DND-41 (cell line): ENCODE measurements around the gene OGFR.
"Not testable (repeated sequence)": the region's sequence is repeated elsewhere in the genome, so short reads cannot be mapped to it uniquely, and the experiment has no call there.

Source experiments
- ATAC-seq: fragments of 200-7000 bp; cut with Tn5 transposase; 3 replicates; pipeline ENCODE4 v1.9.1; 2021; ENCODE audit warnings: low read depth; ENCODE audit not compliant: insufficient read depth
- DNase-seq: peaks from one replicate; pipeline ENCODE4 v3.0.0-alpha.2; 2020
- H2AFZ ChIP-seq: 2 replicates; pipeline ENCODE4 v1.6.0; 2012; ENCODE audit warnings: low read depth, low read length
- H3K27ac ChIP-seq: 2 replicates; pipeline ENCODE4 v1.5.1; 2012; ENCODE audit warnings: low read length, inconsistent platforms
- H3K27me3 ChIP-seq: fragments of 200-600 bp; sonication (generic); 2 replicates; pipeline ENCODE4 v1.6.0; 2012; ENCODE audit warnings: low read length, mild to moderate bottlenecking, inconsistent platforms; ENCODE audit not compliant: insufficient read depth, poor library complexity
- H3K36me3 ChIP-seq: 2 replicates; pipeline ENCODE4 v1.5.1; 2012; ENCODE audit warnings: low read length, inconsistent platforms; ENCODE audit not compliant: insufficient read depth
- H3K4me1 ChIP-seq: 2 replicates; pipeline ENCODE4 v1.5.1; 2012; ENCODE audit warnings: mild to moderate bottlenecking, low read length; ENCODE audit not compliant: insufficient read depth
- H3K4me2 ChIP-seq: 2 replicates; pipeline ENCODE4 v1.6.0; 2012; ENCODE audit warnings: mild to moderate bottlenecking, moderate library complexity, low read length, inconsistent platforms; ENCODE audit not compliant: insufficient read depth
- H3K4me3 ChIP-seq, 2 experiments: fragments of 200-600 bp in 1 of 2; shearing (Covaris generic) in 1 of 2; 2 replicates each; pipeline ENCODE4 v1.5.1; 2012 to 2016; ENCODE audit warnings: inconsistent platforms in 2 of 2, low read length in 2 of 2, mild to moderate bottlenecking in 2 of 2, low read depth in 1 of 2, moderate library complexity in 1 of 2
- H3K79me2 ChIP-seq: 2 replicates; pipeline ENCODE4 v1.6.0; 2012; ENCODE audit warnings: low read length, inconsistent platforms; ENCODE audit not compliant: insufficient read depth
- H3K9ac ChIP-seq: 2 replicates; pipeline ENCODE4 v1.6.0; 2012; ENCODE audit warnings: low read depth, mild to moderate bottlenecking, inconsistent platforms, low read length, moderate library complexity
- H3K9me3 ChIP-seq: 2 replicates; pipeline ENCODE4 v1.5.1; 2012; ENCODE audit warnings: low read length, moderate library complexity, mild to moderate bottlenecking, inconsistent platforms; ENCODE audit not compliant: insufficient read depth, severe bottlenecking
- H4K20me1 ChIP-seq: 2 replicates; pipeline ENCODE4 v1.6.0; 2012; ENCODE audit warnings: low read length; ENCODE audit not compliant: insufficient read depth
- CTCF ChIP-seq: IDR thresholded peaks from 2 replicates; pipeline ENCODE4 v1.5.1; 2012; ENCODE audit warnings: borderline replicate concordance, low read length, moderate library complexity, mild to moderate bottlenecking; ENCODE audit not compliant: poor library complexity, severe bottlenecking; ENCODE audit errors: extremely low read depth
- EZH2 ChIP-seq: IDR thresholded peaks from 3 replicates; pipeline ENCODE4 v1.6.1; 2012; ENCODE audit warnings: borderline replicate concordance, low read depth, mild to moderate bottlenecking, moderate library complexity, low read length, inconsistent platforms; ENCODE audit not compliant: severe bottlenecking

The OGFR gene

GRCh38 chr20:62845416-62846160 lies 41.0 kb downstream of the OGFR start:
- Histone ChIP-seq H3K27ac (no peak overlapping the region), H3K79me2 (peaks cover under 1% of the 10 kb centered on the region; the same call in 1 of the 2 replicates), H4K20me1 (peaks cover 7% of the 10 kb centered on the region; the same call in 1 of the 2 replicates), H3K27me3 (no peaks in the 10 kb centered on the region), H3K4me1 (no peaks in the 10 kb centered on the region), H3K9me3 (no peaks in the 10 kb centered on the region), H3K4me2 (no peak overlapping the region), H2AFZ (no peak overlapping the region), H3K36me3 (peaks cover 46% of the 10 kb centered on the region), H3K4me3 (no peak overlapping the region), H3K9ac (no peak overlapping the region)
- no peak for DNase-seq
- ATAC-seq = no peak
- TF ChIP-seq EZH2 (no peak), CTCF (no peak)

- Histone ChIP-seq H2AFZ (no peak overlapping the region), H3K4me2 (no peak overlapping the region), H3K79me2 (peaks cover 3% of the 10 kb centered on the region; the same call in 1 of the 2 replicates), H3K4me1 (no peaks in the 10 kb centered on the region), H3K9me3 (no peaks in the 10 kb centered on the region), H3K36me3 (peaks cover 51% of the 10 kb centered on the region), H3K9ac (no peak overlapping the region), H3K27ac (no peak overlapping the region), H3K4me3 (no peak overlapping the region), H4K20me1 (peaks cover 10% of the 10 kb centered on the region; the same call in 1 of the 2 replicates), H3K27me3 (no peaks in the 10 kb centered on the region)
- ATAC-seq (no peak), DNase-seq (no peak)
- TF ChIP-seq EZH2 = no peak
- TF ChIP-seq CTCF = no peak
Measured at GRCh38 chr20:62846166-62846890, 41.7 kb downstream of the OGFR start.

- not testable (repeated sequence) for ATAC-seq, H3K4me1 ChIP-seq, H3K4me2 ChIP-seq, H3K27me3 ChIP-seq, H3K27ac ChIP-seq, H3K9ac ChIP-seq, H2AFZ ChIP-seq, H3K4me3 ChIP-seq, DNase-seq, H3K79me2 ChIP-seq, H3K9me3 ChIP-seq
- Histone ChIP-seq H3K36me3 (peaks cover 69% of the 10 kb centered on the region), H4K20me1 (peaks cover 16% of the 10 kb centered on the region; the same call in 1 of the 2 replicates)
Measured at GRCh38 chr20:62848917-62849316, 44.3 kb downstream of the OGFR start.

GRCh38 chr20:62849431-62849830 lies 44.8 kb downstream of the OGFR start:
- H3K9ac ChIP-seq = no peak overlapping the region
- no peaks in the 10 kb centered on the region for H3K4me1 ChIP-seq
- H2AFZ ChIP-seq = no peak overlapping the region
- TF ChIP-seq CTCF (no peak), EZH2 (no peak)
- H3K27me3 ChIP-seq = no peaks in the 10 kb centered on the region
- no peak overlapping the region for H3K4me2 ChIP-seq
- peaks cover 13% of the 10 kb centered on the region for H3K79me2 ChIP-seq
- DNase-seq (no peak), ATAC-seq (no peak)
- H3K27ac ChIP-seq = no peak overlapping the region
- peaks cover 20% of the 10 kb centered on the region; the same call in 1 of the 2 replicates for H4K20me1 ChIP-seq
- no peak overlapping the region for H3K4me3 ChIP-seq
- H3K36me3 ChIP-seq = peaks cover 71% of the 10 kb centered on the region
- H3K9me3 ChIP-seq = no peaks in the 10 kb centered on the region
